HepG2 (cell line): Measurements from ENCODE around the gene HPCAL1.

Experiments
- EZH2 ChIP-seq: conservative IDR thresholded peaks from 2 replicates; pipeline ENCODE4 v1.6.1; 2012; ENCODE audit warnings: mild to moderate bottlenecking, low read depth, low read length, moderate library complexity
- IKZF4 ChIP-seq: sonication (generic); formaldehyde crosslinking; IDR thresholded peaks from 2 replicates; pipeline ENCODE4 v1.5.1; 2020; ENCODE audit warnings: borderline replicate concordance, mild to moderate bottlenecking, low read depth, missing genetic modification reagents; ENCODE audit errors: not compliant biosample characterization

- TF ChIP-seq EZH2 (no peak), IKZF4 (CRISPR knock-in tag) (no peak)
Observed at GRCh38 chr2:10329880-10330699, 27.4 kb downstream of the HPCAL1 start.
